ENCODE results near the gene DZIP1. TPM values are rescaled to one million over a fixed set of nuclear protein-coding genes. Genes with fewer than 3 reads are reported as not detected.

Gene DZIP1
- total and polyA plus RNA-seq, 2 of the 8 experiments (the other 6 are each of a cell fraction or from before 2014, with no cell fraction given) = 7.6 to 24.6 TPM

GRCh38 chr13:95678967-95679366 is 34.5 kb upstream of the DZIP1 start:
- ChIA-PET POLR2A (ENCODE audit: partially characterized antibody) (no interaction called here), CTCF (ENCODE audit: partially characterized antibody) (interaction anchor here (0.6 kb wide), 1 partner anchor 19 kb away, joined by 3 read pairs; no protein-coding TSS in a partner anchor)
- FAIRE-seq = no peak

More at GRCh38 chr13:95678967-95679366, 34.5 kb upstream of the DZIP1 start:
- no peaks in the 10 kb centered on the region for H3K27me3 ChIP-seq (replicated peaks in 1 of 4; ENCODE audit: control insufficient read depth in 3 of 4, extremely low read depth in 1 of 4, insufficient read depth in 3 of 4, low read length in 3 of 4)
- H3K9me3 ChIP-seq (ENCODE audit: insufficient read depth in 2 of 2, low read depth in 1 of 2, low read length in 1 of 2) = no peaks in the 10 kb centered on the region
- H2BK20ac ChIP-seq (ENCODE audit: low read length) = no peak overlapping the region
- no peaks in the 10 kb centered on the region for H3K4me1 ChIP-seq (replicated peaks in 1 of 4; ENCODE audit: control insufficient read depth in 3 of 4, insufficient read depth in 4 of 4, low read length in 3 of 4)
- no peak overlapping the region for H2BK5ac ChIP-seq (ENCODE audit: low read depth, low read length)
- H3K4me3 ChIP-seq (ENCODE audit: extremely low read depth in 1 of 4, insufficient read depth in 2 of 4, low read depth in 3 of 4, low read length in 4 of 4) = no peak overlapping the region
- peaks cover 9% of the 10 kb centered on the region for H3K23me2 ChIP-seq (ENCODE audit: low read depth, low read length)
- H4K20me1 ChIP-seq (replicated peaks in 1 of 2; ENCODE audit: control insufficient read depth in 1 of 2, insufficient read depth in 2 of 2, low read length in 2 of 2) = peaks cover 0 to 5% of the 10 kb centered on the region in 2 experiments
- no peak overlapping the region for H3K27ac ChIP-seq (ENCODE audit: low read depth, low read length)
- no peak overlapping the region for H3K14ac ChIP-seq (ENCODE audit: insufficient read length)
- H3K56ac ChIP-seq (replicated peaks; ENCODE audit: insufficient read length, low read depth, low read length) = no peak overlapping the region
- WGBS, 2 experiments (ENCODE audit: extremely low coverage in 1 of 2, insufficient coverage in 1 of 2, insufficient read length in 1 of 2, insufficient replicate concordance in 2 of 2, low coverage in 1 of 2, low lambda C conversion rate in 2 of 2, missing lambda C conversion rate in 1 of 2) = 85% methylated on average over 4 of the region's 4 CpGs; no CpG with 5 or more reads in 1 of the 2 experiments
- no peak for TF ChIP-seq RBBP5 (IDR thresholded peaks at IDR 0.05; ENCODE audit: borderline replicate concordance, low read depth, low read length)
- H2BK120ac ChIP-seq (replicated peaks; ENCODE audit: low read depth, low read length) = no peak overlapping the region
- no peak overlapping the region for H3K4ac ChIP-seq (replicated peaks; ENCODE audit: insufficient read length, low read depth, low read length)
- no peak overlapping the region for H4K5ac ChIP-seq (ENCODE audit: insufficient read length, low read depth, low read length)
- peaks cover 0 to 49% of the 10 kb centered on the region in 2 experiments; a peak in 2 of 4 replicates for H3K79me2 ChIP-seq (ENCODE audit: control insufficient read depth in 1 of 2, insufficient read depth in 2 of 2, low read length in 2 of 2)
- H4K91ac ChIP-seq (replicated peaks; ENCODE audit: insufficient read length, low read length) = no peak overlapping the region
- no peak overlapping the region for H3K9ac ChIP-seq (replicated peaks in 1 of 4; ENCODE audit: extremely low read depth in 1 of 4, low read depth in 3 of 4, low read length in 3 of 4)
- H2BK15ac ChIP-seq (ENCODE audit: low read length) = no peak overlapping the region
- no peak overlapping the region for H3K18ac ChIP-seq (ENCODE audit: extremely low read depth, low read length)
- H3K4me2 ChIP-seq (ENCODE audit: insufficient read depth in 1 of 2, low read depth in 2 of 2, low read length in 2 of 2) = peak overlapping the region in 1 of 2 experiments; percentile 82; a peak in 1 of 4 replicates
- H2AFZ ChIP-seq (ENCODE audit: low read length) = no peak overlapping the region
- H2BK12ac ChIP-seq (ENCODE audit: low read depth, low read length) = no peak overlapping the region
- no peak overlapping the region for H2AK5ac ChIP-seq (ENCODE audit: low read depth, low read length)
- peaks cover 2% of the 10 kb centered on the region; the same call in 1 of the 2 replicates for H3K79me1 ChIP-seq (ENCODE audit: low read depth, low read length)
- H3K36me3 ChIP-seq (ENCODE audit: control insufficient read depth in 2 of 4, insufficient read depth in 4 of 4, low read length in 3 of 4) = no peaks in the 10 kb centered on the region
- no peak for DNase-seq (ENCODE audit: low read depth in 1 of 2, low spot score in 2 of 2)
- no peak overlapping the region for H4K8ac ChIP-seq (ENCODE audit: extremely low read depth, insufficient read depth, low read length)
- H3K23ac ChIP-seq (ENCODE audit: insufficient read length) = no peak overlapping the region

Measured in H1 (cell line).